Stimulated activated naive CD8-positive, alpha-beta T cell treated with anti-CD3 and anti-CD28 coated beads, Interleukin-15, Interleukin-2, amounts not matched to agents 100 ng/mL and 50 ng/mL, for 24 hours (primary cell): ENCODE measurements around the gene TAF1C.
"Not testable (repeated sequence)": the region's sequence is repeated elsewhere in the genome, so short reads cannot be mapped to it uniquely, and the experiment has no call there.

Source experiments
- H3K27ac Mint-ChIP-seq: one replicate; pipeline ENCODE4 v1.8.0; 2021; ENCODE audit warnings: mild to moderate bottlenecking, mixed read lengths
- H3K27me3 Mint-ChIP-seq: one replicate; pipeline ENCODE4 v1.8.0; 2021; ENCODE audit warnings: mixed read lengths
- H3K36me3 Mint-ChIP-seq: one replicate; pipeline ENCODE4 v1.8.0; 2021; ENCODE audit warnings: low read depth, mixed read lengths
- H3K4me1 Mint-ChIP-seq: one replicate; pipeline ENCODE4 v1.8.0; 2021; ENCODE audit warnings: low read depth, mixed read lengths
- H3K4me3 Mint-ChIP-seq: one replicate; pipeline ENCODE4 v1.8.0; 2021; ENCODE audit warnings: mild to moderate bottlenecking, mixed read lengths
- H3K9me3 Mint-ChIP-seq: one replicate; pipeline ENCODE4 v1.8.0; 2021; ENCODE audit warnings: mixed read lengths

Gene TAF1C

GRCh38 chr16:84218176-84218823 is 31.4 kb upstream of the TAF1C start:
- H3K27me3 Mint-ChIP-seq, result no peaks in the 10 kb centered on the region
- H3K36me3 Mint-ChIP-seq, result no peaks in the 10 kb centered on the region
- H3K4me3 Mint-ChIP-seq, result no peak overlapping the region
- no peaks in the 10 kb centered on the region for H3K9me3 Mint-ChIP-seq
- H3K4me1 Mint-ChIP-seq, result no peaks in the 10 kb centered on the region
- H3K27ac Mint-ChIP-seq, result no peak overlapping the region

GRCh38 chr16:84216144-84216543 is 29.3 kb upstream of the TAF1C start:
- H3K4me1 Mint-ChIP-seq, H3K36me3 Mint-ChIP-seq, H3K27ac Mint-ChIP-seq, H3K27me3 Mint-ChIP-seq, H3K4me3 Mint-ChIP-seq, H3K9me3 Mint-ChIP-seq: not testable (repeated sequence)

GRCh38 chr16:84215531-84215930 is 28.7 kb upstream of the TAF1C start:
- Mint-ChIP-seq H3K9me3 (no peaks in the 10 kb centered on the region), H3K36me3 (no peaks in the 10 kb centered on the region), H3K4me3 (no peak overlapping the region), H3K4me1 (no peaks in the 10 kb centered on the region), H3K27me3 (no peaks in the 10 kb centered on the region), H3K27ac (no peak overlapping the region)

GRCh38 chr16:84214451-84215066 is 27.7 kb upstream of the TAF1C start:
- no peaks in the 10 kb centered on the region for H3K4me1 Mint-ChIP-seq
- H3K4me3 Mint-ChIP-seq, result no peak overlapping the region
- H3K9me3 Mint-ChIP-seq, result no peaks in the 10 kb centered on the region
- H3K36me3 Mint-ChIP-seq, result no peaks in the 10 kb centered on the region
- H3K27ac Mint-ChIP-seq, result no peak overlapping the region
- no peaks in the 10 kb centered on the region for H3K27me3 Mint-ChIP-seq

- Mint-ChIP-seq H3K4me1 (no peaks in the 10 kb centered on the region), H3K9me3 (no peaks in the 10 kb centered on the region), H3K4me3 (no peak overlapping the region), H3K27ac (no peak overlapping the region), H3K36me3 (no peaks in the 10 kb centered on the region), H3K27me3 (no peaks in the 10 kb centered on the region)
Observed at GRCh38 chr16:84212631-84213030, 25.8 kb upstream of the TAF1C start.

- Mint-ChIP-seq H3K4me3 (no peak overlapping the region), H3K4me1 (no peaks in the 10 kb centered on the region), H3K36me3 (no peaks in the 10 kb centered on the region), H3K27ac (no peak overlapping the region), H3K27me3 (no peaks in the 10 kb centered on the region), H3K9me3 (no peaks in the 10 kb centered on the region)
Observed at GRCh38 chr16:84212154-84212553, 25.3 kb upstream of the TAF1C start.

- H3K36me3 Mint-ChIP-seq, result no peaks in the 10 kb centered on the region
- no peaks in the 10 kb centered on the region for H3K27me3 Mint-ChIP-seq
- no peak overlapping the region for H3K4me3 Mint-ChIP-seq
- no peaks in the 10 kb centered on the region for H3K9me3 Mint-ChIP-seq
- no peak overlapping the region for H3K27ac Mint-ChIP-seq
- no peaks in the 10 kb centered on the region for H3K4me1 Mint-ChIP-seq
Observed at GRCh38 chr16:84209989-84210388, 23.1 kb upstream of the TAF1C start.

- Mint-ChIP-seq H3K27me3 (no peaks in the 10 kb centered on the region), H3K4me1 (no peaks in the 10 kb centered on the region), H3K9me3 (no peaks in the 10 kb centered on the region), H3K4me3 (no peak overlapping the region), H3K36me3 (no peaks in the 10 kb centered on the region), H3K27ac (no peak overlapping the region)
Observed at GRCh38 chr16:84207879-84208278, 21.0 kb upstream of the TAF1C start.

- no peaks in the 10 kb centered on the region for H3K4me1 Mint-ChIP-seq
- no peaks in the 10 kb centered on the region for H3K9me3 Mint-ChIP-seq
- H3K36me3 Mint-ChIP-seq, result no peaks in the 10 kb centered on the region
- no peak overlapping the region for H3K4me3 Mint-ChIP-seq
- no peak overlapping the region for H3K27ac Mint-ChIP-seq
- H3K27me3 Mint-ChIP-seq, result no peaks in the 10 kb centered on the region
Observed at GRCh38 chr16:84207251-84207650, 20.4 kb upstream of the TAF1C start.

- Mint-ChIP-seq H3K4me3 (no peak overlapping the region), H3K27me3 (no peaks in the 10 kb centered on the region), H3K4me1 (no peaks in the 10 kb centered on the region), H3K9me3 (no peaks in the 10 kb centered on the region), H3K36me3 (no peaks in the 10 kb centered on the region), H3K27ac (no peak overlapping the region)
Observed at GRCh38 chr16:84205976-84206691, 19.3 kb upstream of the TAF1C start.

GRCh38 chr16:84205123-84205522 is 18.3 kb upstream of the TAF1C start:
- H3K27me3 Mint-ChIP-seq, H3K27ac Mint-ChIP-seq, H3K9me3 Mint-ChIP-seq, H3K4me1 Mint-ChIP-seq, H3K4me3 Mint-ChIP-seq, H3K36me3 Mint-ChIP-seq: not testable (repeated sequence)

GRCh38 chr16:84204551-84204950 is 17.7 kb upstream of the TAF1C start:
- H3K4me1 Mint-ChIP-seq, H3K27ac Mint-ChIP-seq, H3K36me3 Mint-ChIP-seq, H3K9me3 Mint-ChIP-seq, H3K27me3 Mint-ChIP-seq, H3K4me3 Mint-ChIP-seq: not testable (repeated sequence)

- Mint-ChIP-seq H3K36me3 (no peaks in the 10 kb centered on the region), H3K4me1 (no peaks in the 10 kb centered on the region), H3K4me3 (no peak overlapping the region), H3K27ac (no peak overlapping the region), H3K9me3 (no peaks in the 10 kb centered on the region), H3K27me3 (no peaks in the 10 kb centered on the region)
Observed at GRCh38 chr16:84199861-84200260, 13.0 kb upstream of the TAF1C start.

GRCh38 chr16:84199097-84199496 is 12.2 kb upstream of the TAF1C start:
- H3K27ac Mint-ChIP-seq, result no peak overlapping the region
- no peaks in the 10 kb centered on the region for H3K27me3 Mint-ChIP-seq
- no peaks in the 10 kb centered on the region for H3K36me3 Mint-ChIP-seq
- no peaks in the 10 kb centered on the region for H3K9me3 Mint-ChIP-seq
- peaks cover 7% of the 10 kb centered on the region for H3K4me1 Mint-ChIP-seq
- no peak overlapping the region for H3K4me3 Mint-ChIP-seq

GRCh38 chr16:84198401-84198800 is 11.5 kb upstream of the TAF1C start:
- Mint-ChIP-seq H3K27me3 (no peaks in the 10 kb centered on the region), H3K4me1 (peaks cover 14% of the 10 kb centered on the region), H3K36me3 (no peaks in the 10 kb centered on the region), H3K27ac (no peak overlapping the region), H3K4me3 (no peak overlapping the region), H3K9me3 (no peaks in the 10 kb centered on the region)
